GM12872 (cell line): ENCODE results near the gene ANGEL1.

Source experiments
- CTCF ChIP-seq: IDR thresholded peaks from 3 replicates; pipeline ENCODE4 v1.5.1; 2011; ENCODE audit warnings: low read depth, mild to moderate bottlenecking, low read length, moderate library complexity; ENCODE audit not compliant: insufficient read depth

ANGEL1 gene

GRCh38 chr14:76829650-76830421 is 17.2 kb upstream of the ANGEL1 start:
- TF ChIP-seq CTCF = no peak

- no peak for TF ChIP-seq CTCF
Measured at GRCh38 chr14:76829013-76829365, 16.3 kb upstream of the ANGEL1 start.

GRCh38 chr14:76828339-76829012 is 15.8 kb upstream of the ANGEL1 start:
- TF ChIP-seq CTCF = no peak

- TF ChIP-seq CTCF = no peak
Measured at GRCh38 chr14:76827696-76828296, 15.1 kb upstream of the ANGEL1 start.

GRCh38 chr14:76826122-76826521 is 13.4 kb upstream of the ANGEL1 start, which contains the start of gene LRRC74A:
TSS of gene LRRC74A (plus strand) at chr14:76826408. CDS start at chr14:76826698, 290 bp downstream.
- no peak for TF ChIP-seq CTCF

GRCh38 chr14:76820700-76821099 is 8.0 kb upstream of the ANGEL1 start:
- TF ChIP-seq CTCF = no peak
